Parathyroid adenoma (tissue), 2 donors: ENCODE results near the gene ARHGAP12.

Source experiments
- H2AFZ ChIP-seq: fragments of 300-600 bp; sonication (generic); one replicate; pipeline ENCODE4 v1.7.0; 2017; ENCODE audit warnings: antibody characterized with exemption, mild to moderate bottlenecking
- H3K27ac ChIP-seq: fragments of 300-600 bp; sonication (generic); one replicate; pipeline ENCODE4 v1.7.0; 2017
- H3K27me3 ChIP-seq: fragments of 300-600 bp; sonication (generic); one replicate; pipeline ENCODE4 v1.7.0; 2017; ENCODE audit warnings: low read length; ENCODE audit not compliant: control insufficient read depth, insufficient read depth
- H3K36me3 ChIP-seq: fragments of 300-600 bp; sonication (generic); one replicate; pipeline ENCODE4 v1.7.0; 2017; ENCODE audit warnings: low read length; ENCODE audit not compliant: control insufficient read depth, insufficient read depth
- H3K4me1 ChIP-seq: fragments of 300-600 bp; sonication (generic); one replicate; pipeline ENCODE4 v1.7.0; 2017; ENCODE audit warnings: control low read depth
- H3K4me2 ChIP-seq: fragments of 300-600 bp; sonication (generic); one replicate; pipeline ENCODE4 v1.7.0; 2017; ENCODE audit warnings: low read length
- H3K4me3 ChIP-seq: fragments of 300-600 bp; sonication (generic); one replicate; pipeline ENCODE4 v1.7.0; 2017; ENCODE audit warnings: low read depth, low read length
- H3K79me2 ChIP-seq: fragments of 300-600 bp; sonication (generic); one replicate; pipeline ENCODE4 v1.7.0; 2017; ENCODE audit warnings: control low read depth
- H3K9ac ChIP-seq: fragments of 300-600 bp; sonication (generic); one replicate; pipeline ENCODE4 v1.7.0; 2017; ENCODE audit warnings: mild to moderate bottlenecking
- H3K9me3 ChIP-seq: fragments of 300-600 bp; sonication (generic); one replicate; pipeline ENCODE4 v1.7.0; 2017; ENCODE audit warnings: low read length; ENCODE audit not compliant: control insufficient read depth
- CTCF ChIP-seq: fragments of 300-600 bp; sonication (generic); IDR thresholded peaks from one replicate; pipeline ENCODE4 v1.7.0; 2017; ENCODE audit warnings: antibody characterized with exemption, mild to moderate bottlenecking
- donor health status: primary hyperparathyroidism.

ARHGAP12 gene

GRCh38 chr10:31871266-31872065, 57.2 kb downstream of the ARHGAP12 start:
- H3K27ac ChIP-seq, result no peak overlapping the region
- H3K4me2 ChIP-seq, result no peak overlapping the region
- H3K79me2 ChIP-seq, result peaks cover 16% of the 10 kb centered on the region
- no peak overlapping the region for H3K4me3 ChIP-seq
- no peaks in the 10 kb centered on the region for H3K9me3 ChIP-seq
- no peak for TF ChIP-seq CTCF
- H3K36me3 ChIP-seq, result no peaks in the 10 kb centered on the region
- H3K9ac ChIP-seq, result no peak overlapping the region
- no peaks in the 10 kb centered on the region for H3K27me3 ChIP-seq
- no peak overlapping the region for H2AFZ ChIP-seq
- H3K4me1 ChIP-seq, result peaks cover 4% of the 10 kb centered on the region

GRCh38 chr10:31867646-31868045, 61.0 kb downstream of the ARHGAP12 start:
- Histone ChIP-seq H3K9me3 (no peaks in the 10 kb centered on the region), H3K4me2 (no peak overlapping the region), H3K36me3 (no peaks in the 10 kb centered on the region), H3K27me3 (no peaks in the 10 kb centered on the region), H2AFZ (no peak overlapping the region), H3K79me2 (peaks cover 9% of the 10 kb centered on the region), H3K4me3 (no peak overlapping the region), H3K27ac (no peak overlapping the region), H3K4me1 (no peaks in the 10 kb centered on the region), H3K9ac (no peak overlapping the region)
- TF ChIP-seq CTCF, result no peak

GRCh38 chr10:31866118-31866670, 62.4 kb downstream of the ARHGAP12 start:
- Histone ChIP-seq H3K36me3 (no peaks in the 10 kb centered on the region), H3K9me3 (no peaks in the 10 kb centered on the region), H3K4me3 (no peak overlapping the region), H3K79me2 (peaks cover 6% of the 10 kb centered on the region), H3K27me3 (no peaks in the 10 kb centered on the region), H3K4me1 (no peaks in the 10 kb centered on the region), H3K4me2 (no peak overlapping the region), H3K9ac (no peak overlapping the region), H3K27ac (no peak overlapping the region), H2AFZ (no peak overlapping the region)
- no peak for TF ChIP-seq CTCF

GRCh38 chr10:31864834-31865518, 63.7 kb downstream of the ARHGAP12 start:
- Histone ChIP-seq H3K27me3 (no peaks in the 10 kb centered on the region), H3K4me3 (peak overlapping the region; percentile 29), H2AFZ (no peak overlapping the region), H3K36me3 (no peaks in the 10 kb centered on the region), H3K9ac (no peak overlapping the region), H3K4me1 (no peaks in the 10 kb centered on the region), H3K79me2 (peaks cover 6% of the 10 kb centered on the region), H3K4me2 (peak overlapping the region; percentile 50), H3K9me3 (no peaks in the 10 kb centered on the region), H3K27ac (no peak overlapping the region)
- no peak for TF ChIP-seq CTCF
